ENCODE measurements around the gene MYBPH.

Gene MYBPH

GRCh38 chr1:203202431-203203245 lies 27.0 kb upstream of the MYBPH start:
- no peak overlapping the region for H3K9ac ChIP-seq (ENCODE audit: low read depth, low read length)
- DNase-seq (no peak), ATAC-seq (ENCODE audit: insufficient read depth, low read depth) (no peak)
- H2AFZ ChIP-seq (ENCODE audit: low read depth, low read length): no peak overlapping the region
- H3K4me1 ChIP-seq (ENCODE audit: insufficient read depth, low read length): no peaks in the 10 kb centered on the region
- TF ChIP-seq EZH2 (IDR thresholded peaks at IDR 0.05; ENCODE audit: borderline replicate concordance, low read depth, low read length, severe bottlenecking): no peak
- TF ChIP-seq CTCF (IDR thresholded peaks at IDR 0.05; ENCODE audit: borderline replicate concordance, extremely low read depth, low read length, poor library complexity, severe bottlenecking): no peak
- H3K27me3 ChIP-seq (ENCODE audit: insufficient read depth, low read length, poor library complexity): peaks cover 18% of the 10 kb centered on the region
- no peaks in the 10 kb centered on the region for H3K9me3 ChIP-seq (ENCODE audit: insufficient read depth, low read length, severe bottlenecking)
- H3K36me3 ChIP-seq (ENCODE audit: insufficient read depth, low read length): no peaks in the 10 kb centered on the region
- H3K4me3 ChIP-seq (ENCODE audit: low read depth in 1 of 2, low read length in 2 of 2): no peak overlapping the region
- no peak overlapping the region for H3K4me2 ChIP-seq (ENCODE audit: insufficient read depth, low read length)
- no peaks in the 10 kb centered on the region for H4K20me1 ChIP-seq (ENCODE audit: insufficient read depth, low read length)
- no peak overlapping the region for H3K27ac ChIP-seq (ENCODE audit: low read length)
- no peaks in the 10 kb centered on the region for H3K79me2 ChIP-seq (ENCODE audit: insufficient read depth, low read length)

DNA sequence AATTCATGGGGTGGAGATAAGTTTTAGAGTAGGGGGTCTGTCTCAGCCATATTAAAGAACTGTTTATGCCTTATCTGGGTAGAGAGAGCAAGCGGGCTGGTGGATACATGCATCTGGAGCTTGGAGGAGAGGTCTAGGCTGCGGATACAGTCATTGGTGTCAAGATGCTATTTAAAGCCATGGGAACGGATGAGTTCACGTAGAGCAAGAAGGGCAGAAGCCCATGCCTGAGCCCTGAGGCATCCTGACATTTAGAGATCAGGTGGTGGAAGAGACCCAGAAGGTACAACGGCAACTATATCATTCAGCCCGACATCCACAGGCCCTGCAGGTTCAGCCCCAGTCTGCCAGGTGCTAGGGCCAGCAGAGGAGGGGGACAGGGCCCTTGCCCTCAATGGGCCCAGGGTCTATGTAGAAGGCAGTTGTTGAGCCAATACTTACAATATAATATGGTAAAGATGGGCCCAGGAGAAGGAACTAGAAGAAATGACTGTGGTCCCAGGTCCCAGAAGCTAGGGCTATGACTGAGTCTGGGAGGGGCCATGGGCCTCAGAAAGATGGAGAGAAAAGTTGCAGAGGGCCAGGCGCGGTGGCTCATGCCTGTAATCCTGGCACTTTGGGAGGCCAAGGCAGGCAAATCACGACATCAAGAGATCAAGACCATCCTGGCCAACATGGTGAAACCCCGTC lies 26.0 kb upstream of the MYBPH start:
- H3K9ac ChIP-seq (ENCODE audit: low read depth, low read length): no peak overlapping the region
- H2AFZ ChIP-seq (ENCODE audit: low read depth, low read length): no peak overlapping the region
- H3K4me3 ChIP-seq (ENCODE audit: low read depth in 1 of 2, low read length in 2 of 2): no peak overlapping the region
- no peak overlapping the region for H3K27ac ChIP-seq (ENCODE audit: low read length)
- H3K27me3 ChIP-seq (ENCODE audit: insufficient read depth, low read length, poor library complexity): peaks cover 27% of the 10 kb centered on the region
- no peaks in the 10 kb centered on the region for H3K36me3 ChIP-seq (ENCODE audit: insufficient read depth, low read length)
- H3K79me2 ChIP-seq (ENCODE audit: insufficient read depth, low read length): no peaks in the 10 kb centered on the region
- ATAC-seq (ENCODE audit: insufficient read depth, low read depth): no peak
- no peak overlapping the region for H3K4me2 ChIP-seq (ENCODE audit: insufficient read depth, low read length)
- no peaks in the 10 kb centered on the region for H4K20me1 ChIP-seq (ENCODE audit: insufficient read depth, low read length)
- TF ChIP-seq CTCF (IDR thresholded peaks at IDR 0.05; ENCODE audit: borderline replicate concordance, extremely low read depth, low read length, poor library complexity, severe bottlenecking): no peak
- TF ChIP-seq EZH2 (IDR thresholded peaks at IDR 0.05; ENCODE audit: borderline replicate concordance, low read depth, low read length, severe bottlenecking): no peak
- no peak for DNase-seq
- no peaks in the 10 kb centered on the region for H3K4me1 ChIP-seq (ENCODE audit: insufficient read depth, low read length)
- no peaks in the 10 kb centered on the region for H3K9me3 ChIP-seq (ENCODE audit: insufficient read depth, low read length, severe bottlenecking)

GRCh38 chr1:203200916-203201315 lies 25.3 kb upstream of the MYBPH start:
- Histone ChIP-seq H3K27ac (ENCODE audit: low read length) (no peak overlapping the region), H3K4me3 (ENCODE audit: low read depth in 1 of 2, low read length in 2 of 2) (no peak overlapping the region), H3K9me3 (ENCODE audit: insufficient read depth, low read length, severe bottlenecking) (no peaks in the 10 kb centered on the region), H3K27me3 (ENCODE audit: insufficient read depth, low read length, poor library complexity) (peaks cover 34% of the 10 kb centered on the region), H3K79me2 (ENCODE audit: insufficient read depth, low read length) (no peaks in the 10 kb centered on the region), H3K36me3 (ENCODE audit: insufficient read depth, low read length) (no peaks in the 10 kb centered on the region), H2AFZ (ENCODE audit: low read depth, low read length) (no peak overlapping the region), H3K4me1 (ENCODE audit: insufficient read depth, low read length) (no peaks in the 10 kb centered on the region), H3K9ac (ENCODE audit: low read depth, low read length) (no peak overlapping the region), H3K4me2 (ENCODE audit: insufficient read depth, low read length) (no peak overlapping the region), H4K20me1 (ENCODE audit: insufficient read depth, low read length) (no peaks in the 10 kb centered on the region)
- no peak for ATAC-seq (ENCODE audit: insufficient read depth, low read depth)
- TF ChIP-seq EZH2 (IDR thresholded peaks at IDR 0.05; ENCODE audit: borderline replicate concordance, low read depth, low read length, severe bottlenecking) (no peak), CTCF (IDR thresholded peaks at IDR 0.05; ENCODE audit: borderline replicate concordance, extremely low read depth, low read length, poor library complexity, severe bottlenecking) (no peak)
- no peak for DNase-seq

Data from DND-41 (cell line).